Ishikawa (cell line): Measurements from ENCODE around the gene USH1C.

Experiments used
- CEBPB ChIP-seq: IDR thresholded peaks from 2 replicates; pipeline ENCODE4 v1.6.1; 2012
- CREB1 ChIP-seq: IDR thresholded peaks from 2 replicates; pipeline ENCODE4 v1.6.1; 2012; ENCODE audit warnings: low read depth
- EP300 ChIP-seq: IDR thresholded peaks from 2 replicates; pipeline ENCODE4 v1.6.1; 2012; ENCODE audit warnings: borderline replicate concordance
- FOXM1 ChIP-seq: IDR thresholded peaks from 2 replicates; pipeline ENCODE4 v1.6.1; 2012; ENCODE audit warnings: low read depth, borderline replicate concordance
- MAX ChIP-seq: IDR thresholded peaks from 2 replicates; pipeline ENCODE4 v1.6.1; 2012
- NFIC ChIP-seq: IDR thresholded peaks from 2 replicates; pipeline ENCODE4 v1.6.1; 2012
- RAD21 ChIP-seq: IDR thresholded peaks from 2 replicates; pipeline ENCODE4 v1.6.1; 2012; ENCODE audit warnings: low read depth
- REST ChIP-seq: IDR thresholded peaks from 2 replicates; pipeline ENCODE4 v1.6.1; 2012; ENCODE audit warnings: low read depth, mild to moderate bottlenecking
- TAF1 ChIP-seq: IDR thresholded peaks from 2 replicates; pipeline ENCODE4 v1.6.1; 2012; ENCODE audit warnings: low read depth, mild to moderate bottlenecking
- TCF12 ChIP-seq: IDR thresholded peaks from 2 replicates; pipeline ENCODE4 v1.6.1; 2012; ENCODE audit warnings: low read depth
- USF1 ChIP-seq: IDR thresholded peaks from 2 replicates; pipeline ENCODE4 v1.6.1; 2012
- ZBTB7A ChIP-seq: IDR thresholded peaks from 2 replicates; pipeline ENCODE4 v1.6.1; 2012; ENCODE audit warnings: low read depth

- TF ChIP-seq REST = no peak
- TF ChIP-seq CEBPB = no peak
- TF ChIP-seq TAF1 = no peak
- TF ChIP-seq MAX = no peak
- TF ChIP-seq RAD21 = no peak
- TF ChIP-seq ZBTB7A = no peak
- TF ChIP-seq CREB1 = no peak
- no peak for TF ChIP-seq FOXM1
- TF ChIP-seq USF1 = no peak
- TF ChIP-seq EP300 = no peak
- TF ChIP-seq NFIC = no peak
- TF ChIP-seq TCF12 = no peak
These were observed 32.6 kb downstream of the USH1C start for GRCh38 chr11:17511571-17511970.
